Right lung (tissue), 10 donors: ENCODE results near the gene POLR1F. TPM values are rescaled to one million over a fixed set of nuclear protein-coding genes. Genes with fewer than 3 reads are reported as not detected.

Experiments
- DNase-seq, 2 donors: peaks; one replicate each; pipeline ENCODE4 v3.0.0-alpha.2; 2013
- long read RNA-seq, 8 donors: transcript quantifications; one replicate each; lab custom pipeline, GENCODE V29; 2026
- polyA plus RNA-seq, 5 donors: library from polyadenylated mRNA; unstranded; fragments of 120-200 nt; gene quantifications; one replicate each; pipeline versions ENCODE4 v1.2.1 to v1.2.3, GENCODE V29; 2013; ENCODE audit warnings: inconsistent platforms in 1 of 5, low replicate concordance in 1 of 5; ENCODE audit not compliant: insufficient read length in 5 of 5, insufficient read depth in 1 of 5

Gene POLR1F
- polyA plus RNA-seq = 10 to 100 TPM; 15.4 to 24.0 (median 18.5) TPM
- long read RNA-seq, donor 1, transcript TWISTNB-201 (4 exons, 3,942 nt) = major isoform, 17 of 25 reads
- long read RNA-seq, donor 1, transcript TWISTNB-202 (2 exons, 427 nt) = minor isoform, 8 of 25 reads
- long read RNA-seq, donor 1, partial matches to known transcripts = 0 of 25 reads
- long read RNA-seq, donor 1, other reads (novel, unspliced or antisense) = 0 of 25 reads
- long read RNA-seq, donor 2, transcript TWISTNB-201 (4 exons, 3,942 nt) = major isoform, 17 of 19 reads
- long read RNA-seq, donor 2, partial matches to known transcripts = 0 of 19 reads
- long read RNA-seq, donor 2, other reads (novel, unspliced or antisense) = 0 of 19 reads
- long read RNA-seq, donor 3, transcript TWISTNB-201 (4 exons, 3,942 nt) = major isoform, 13 of 17 reads
- long read RNA-seq, donor 3, partial matches to known transcripts = 0 of 17 reads
- long read RNA-seq, donor 3, other reads (novel, unspliced or antisense) = 0 of 17 reads
- long read RNA-seq, donor 4, transcript TWISTNB-201 (4 exons, 3,942 nt) = major isoform, 12 of 17 reads
- long read RNA-seq, donor 4, transcript TWISTNB-202 (2 exons, 427 nt) = minor isoform, 5 of 17 reads
- long read RNA-seq, donor 4, partial matches to known transcripts = 0 of 17 reads
- long read RNA-seq, donor 4, other reads (novel, unspliced or antisense) = 0 of 17 reads
- long read RNA-seq, donor 5, transcript TWISTNB-202 (2 exons, 427 nt) = minor isoform, 5 of 27 reads
- long read RNA-seq, donor 5, transcript TWISTNB-201 (4 exons, 3,942 nt) = major isoform, 22 of 27 reads
- long read RNA-seq, donor 5, partial matches to known transcripts = 0 of 27 reads
- long read RNA-seq, donor 5, other reads (novel, unspliced or antisense) = 0 of 27 reads
- long read RNA-seq, donor 6, transcript TWISTNB-201 (4 exons, 3,942 nt) = major isoform, 16 of 20 reads
- long read RNA-seq, donor 6, partial matches to known transcripts = 0 of 20 reads
- long read RNA-seq, donor 6, other reads (novel, unspliced or antisense) = 0 of 20 reads
- long read RNA-seq, donor 7, transcript TWISTNB-201 (4 exons, 3,942 nt) = major isoform, 15 of 16 reads
- long read RNA-seq, donor 7, partial matches to known transcripts = 0 of 16 reads
- long read RNA-seq, donor 7, other reads (novel, unspliced or antisense) = 0 of 16 reads
- long read RNA-seq, donor 8, partial matches to known transcripts = 0 of 5 reads
- long read RNA-seq, donor 8, other reads (novel, unspliced or antisense) = 0 of 5 reads

GRCh38 chr7:19708397-19709248, at the start of gene POLR1F:
Gene POLR1F (minus strand): TSS chr7:19709037. CDS start chr7:19709016, 21 bp downstream.
- DNase-seq = peak; percentile 96

GRCh38 chr7:19754521-19755116, 45.8 kb upstream of the POLR1F start:
- peak in 1 of 2 donors; percentile 9 for DNase-seq

- DNase-seq = peak in 1 of 2 donors; percentile 9
These were observed 43.2 kb upstream of the POLR1F start for GRCh38 chr7:19752020-19752419.

GRCh38 chr7:19749658-19750057, 40.8 kb upstream of the POLR1F start:
- no peak for DNase-seq

- DNase-seq = peak; percentile 13
These were observed 39.0 kb upstream of the POLR1F start for GRCh38 chr7:19747740-19748339.

GRCh38 chr7:19744075-19744474, 35.2 kb upstream of the POLR1F start:
- DNase-seq = no peak

GRCh38 chr7:19728716-19729115, 19.9 kb upstream of the POLR1F start:
- DNase-seq = no peak

GRCh38 chr7:19725770-19726169, 16.9 kb upstream of the POLR1F start:
- no peak for DNase-seq

GRCh38 chr7:19715499-19715898, 6.7 kb upstream of the POLR1F start:
- DNase-seq = no peak

GRCh38 chr7:19713676-19714075, 4.8 kb upstream of the POLR1F start:
- peak in 1 of 2 donors; percentile 34 for DNase-seq

- DNase-seq = no peak
These were observed 377 bp upstream of the POLR1F start for GRCh38 chr7:19709249-19709578.

GRCh38 chr7:19707240-19707639, 1.6 kb downstream of the POLR1F start:
- DNase-seq = no peak

GRCh38 chr7:19705663-19706062, 3.2 kb downstream of the POLR1F start:
- DNase-seq = no peak

GRCh38 chr7:19701471-19701870, 7.4 kb downstream of the POLR1F start:
- no peak for DNase-seq

- no peak for DNase-seq
These were observed 7.9 kb downstream of the POLR1F start for GRCh38 chr7:19700936-19701335.

GRCh38 chr7:19698331-19698730, 10.5 kb downstream of the POLR1F start:
- DNase-seq = no peak

GRCh38 chr7:19696926-19697325, 11.9 kb downstream of the POLR1F start:
- DNase-seq = no peak

- DNase-seq = no peak
These were observed 16.6 kb downstream of the POLR1F start for GRCh38 chr7:19692111-19692828.

GRCh38 chr7:19690736-19691135, 18.1 kb downstream of the POLR1F start:
- no peak for DNase-seq
